IMR-90 (cell line): ENCODE measurements around the gene ANP32B. TPM values are rescaled to one million over a fixed set of nuclear protein-coding genes. Genes with fewer than 3 reads are reported as not detected.

Experiments used
- ATAC-seq: fragments of 200-7000 bp; cut with Tn5 transposase; 2 replicates; pipeline ENCODE4 v1.9.1; 2020; ENCODE audit warnings: low read depth, mild to moderate bottlenecking, moderate library complexity
- BruUV-seq: library from RNA; stranded (reverse); fragments of 400-500 nt; replicated peaks from 2 replicates; lab custom pipeline; 2021; lab: Mats Ljungman, UMichigan
- CTCF ChIA-PET: fragments of 300-600 bp; formaldehyde crosslinking; extraction: SDS; loops from one replicate; lab custom pipeline; 2021; ENCODE audit warnings: antibody characterized with exemption; lab: Yijun Ruan, JAX
- POLR2A ChIA-PET: fragments of 300-600 bp; sonication (Branson Sonifier 250); formaldehyde crosslinking; loops from one replicate; lab custom pipeline; 2022; ENCODE audit warnings: antibody characterized with exemption; ENCODE audit not compliant: unreplicated experiment; lab: Charles Lee
- DNase-seq: peaks from one replicate; pipeline ENCODE4 v3.0.0; 2013
- H2AFZ ChIP-seq: replicated peaks from 2 replicates; pipeline ENCODE3; 2013; ENCODE audit warnings: low read length, mild to moderate bottlenecking; ENCODE audit not compliant: poor library complexity
- H2AK5ac ChIP-seq: 2 replicates; pipeline ENCODE4 v1.6.1; 2013; ENCODE audit warnings: low read depth, low read length, inconsistent platforms
- H2AK9ac ChIP-seq: replicated peaks from 2 replicates; pipeline ENCODE3; 2013; ENCODE audit warnings: mild to moderate bottlenecking, low read depth, low read length, moderate library complexity; ENCODE audit not compliant: poor library complexity
- H2BK120ac ChIP-seq: 2 replicates; pipeline ENCODE4 v1.6.1; 2013; ENCODE audit warnings: low read depth, low read length, inconsistent platforms
- H2BK15ac ChIP-seq: 3 replicates; pipeline ENCODE4 v1.6.1; 2013; ENCODE audit warnings: low read depth, low read length, inconsistent platforms
- H2BK20ac ChIP-seq: 2 replicates; pipeline ENCODE4 v1.6.1; 2013; ENCODE audit warnings: low read depth, mild to moderate bottlenecking, inconsistent platforms, low read length, moderate library complexity
- H2BK5ac ChIP-seq: 2 replicates; pipeline ENCODE4 v1.6.1; 2013; ENCODE audit warnings: mild to moderate bottlenecking, low read depth, low read length, inconsistent platforms; ENCODE audit not compliant: poor library complexity, severe bottlenecking
- H3K14ac ChIP-seq: replicated peaks from 2 replicates; pipeline ENCODE4 v1.6.1; 2013; ENCODE audit warnings: low read depth, low read length, inconsistent platforms
- H3K18ac ChIP-seq: 2 replicates; pipeline ENCODE4 v1.6.1; 2013; ENCODE audit warnings: low read depth, low read length, control low read depth
- H3K23ac ChIP-seq: 2 replicates; pipeline ENCODE4 v1.6.1; 2013; ENCODE audit warnings: low read depth, low read length, inconsistent platforms
- H3K27ac ChIP-seq: 2 replicates; pipeline ENCODE4 v1.5.1; 2013; ENCODE audit warnings: mild to moderate bottlenecking, control low read depth, low read length; ENCODE audit not compliant: insufficient read depth
- H3K27me3 ChIP-seq: 2 replicates; pipeline ENCODE4 v1.6.1; 2013; ENCODE audit warnings: low read length; ENCODE audit not compliant: control insufficient read depth, insufficient read depth
- H3K36me3 ChIP-seq: 2 replicates; pipeline ENCODE4 v1.6.1; 2013; ENCODE audit warnings: low read length, mixed read lengths; ENCODE audit not compliant: control insufficient read depth, insufficient read depth
- H3K4ac ChIP-seq: 2 replicates; pipeline ENCODE4 v1.6.1; 2013; ENCODE audit warnings: low read depth, low read length, inconsistent platforms
- H3K4me1 ChIP-seq: 2 replicates; pipeline ENCODE4 v1.6.1; 2013; ENCODE audit warnings: low read length, mixed read lengths; ENCODE audit not compliant: control insufficient read depth, insufficient read depth
- H3K4me2 ChIP-seq: 2 replicates; pipeline ENCODE4 v1.6.1; 2013; ENCODE audit warnings: low read depth, mild to moderate bottlenecking, control low read depth, low read length, moderate library complexity
- H3K4me3 ChIP-seq: 2 replicates; pipeline ENCODE4 v1.5.1; 2013; ENCODE audit warnings: low read depth, mild to moderate bottlenecking, control low read depth, low read length, moderate library complexity; ENCODE audit not compliant: insufficient read depth
- H3K56ac ChIP-seq: 2 replicates; pipeline ENCODE4 v1.6.1; 2013; ENCODE audit warnings: low read length, inconsistent platforms; ENCODE audit not compliant: insufficient read depth; ENCODE audit errors: extremely low read depth
- H3K79me1 ChIP-seq, 2 experiments: 2 replicates each; pipeline ENCODE4 v1.6.1; 2013; ENCODE audit warnings: low read length in 2 of 2, inconsistent platforms in 1 of 2, low read depth in 1 of 2
- H3K9ac ChIP-seq: 2 replicates; pipeline ENCODE4 v1.6.1; 2013; ENCODE audit warnings: low read depth, low read length, control low read depth
- H3K9me1 ChIP-seq: 2 replicates; pipeline ENCODE4 v1.6.1; 2013; ENCODE audit warnings: low read length, inconsistent platforms; ENCODE audit not compliant: insufficient read depth
- H3K9me3 ChIP-seq: 2 replicates; pipeline ENCODE4 v1.6.1; 2013; ENCODE audit warnings: low read length; ENCODE audit not compliant: control insufficient read depth, insufficient read depth
- H4K20me1 ChIP-seq: 2 replicates; pipeline ENCODE4 v1.6.1; 2013; ENCODE audit warnings: low read length, inconsistent platforms; ENCODE audit not compliant: insufficient read depth
- H4K5ac ChIP-seq: 2 replicates; pipeline ENCODE4 v1.6.1; 2013; ENCODE audit warnings: mild to moderate bottlenecking, low read depth, low read length, control low read depth
- H4K8ac ChIP-seq, 2 experiments: 2 replicates each; pipeline ENCODE4 v1.6.1; 2013; ENCODE audit warnings: low read depth in 2 of 2, low read length in 2 of 2, control low read depth in 1 of 2, inconsistent platforms in 1 of 2
- H4K91ac ChIP-seq: 2 replicates; pipeline ENCODE4 v1.6.1; 2013; ENCODE audit warnings: low read depth, low read length, inconsistent platforms; ENCODE audit not compliant: insufficient read depth
- MAFK ChIP-seq: IDR thresholded peaks from 2 replicates; pipeline ENCODE4 v1.6.1; 2012; ENCODE audit warnings: low read depth, low read length, improper control_type of control experiment
- POLR2A ChIP-seq: IDR thresholded peaks from 2 replicates; pipeline ENCODE4 v1.6.1; 2012; ENCODE audit warnings: mild to moderate bottlenecking, low read depth, low read length
- RFX5 ChIP-seq: IDR thresholded peaks from 2 replicates; pipeline ENCODE4 v1.8.0; 2012; ENCODE audit warnings: low read depth, mild to moderate bottlenecking, low read length, moderate library complexity
- WGBS, 2 experiments: methylation state at CpG; one replicate each; pipeline versions ENCODE4 v1.1.5 to v1.1.7; 2013; ENCODE audit warnings: missing lambda C conversion rate in 2 of 2; ENCODE audit not compliant: insufficient read length in 1 of 2; ENCODE audit errors: extremely low coverage in 2 of 2; 5-methylcytosine and 5-hydroxymethylcytosine counted together
- dilution Hi-C: fragments of 300-500 bp; cut with HindIII; formaldehyde crosslinking; loops from one replicate; pipeline ENCODE4 v1.14.3; 2018; ENCODE audit warnings: low sequenced_read_pairs; ENCODE audit not compliant: unreplicated experiment
- in situ Hi-C: fragments of 300-500 bp; cut with MboI; formaldehyde crosslinking; loops from 3 replicates; pipeline ENCODE4 v1.14.3; 2019; ENCODE audit warnings: low sequenced_read_pairs, inconsistent platforms, mixed read lengths
- intact Hi-C: fragments of 100-400 bp; cut with micrococcal nuclease; formaldehyde crosslinking; loops from 2 replicates; pipeline ENCODE4 v1.10.0; 2022
- polyA plus RNA-seq, 3 experiments: library from polyadenylated mRNA; depleted of rRNA; stranded (reverse); fragments of >200 nt; gene quantifications; 2 replicates each; pipeline ENCODE4 v1.2.3, GENCODE V29; 2012; ENCODE audit warnings: low replicate concordance in 1 of 3
- total RNA-seq: library from RNA; depleted of rRNA; stranded (reverse); fragments of >200 nt; gene quantifications from 2 replicates; pipeline ENCODE4 v1.2.3, GENCODE V29; 2012
- TF ChIP-seq, protein P1 (sequence below): fragments of 150-350 bp; IDR thresholded peaks from 2 replicates; pipeline ENCODE4 v1.6.1; 2017; ENCODE audit warnings: mild to moderate bottlenecking, antibody characterized with exemption, low read length, low read depth
- TF ChIP-seq, protein P2 (sequence below): conservative IDR thresholded peaks from 2 replicates; pipeline ENCODE4 v1.5.1; 2012; ENCODE audit warnings: mild to moderate bottlenecking, low read depth, low read length, improper control_type of control experiment

Gene ANP32B
- total and polyA plus RNA-seq, 2 of the 4 experiments (the other 2 are of a cell fraction), result 3.9 to 46.8 TPM

DNA sequence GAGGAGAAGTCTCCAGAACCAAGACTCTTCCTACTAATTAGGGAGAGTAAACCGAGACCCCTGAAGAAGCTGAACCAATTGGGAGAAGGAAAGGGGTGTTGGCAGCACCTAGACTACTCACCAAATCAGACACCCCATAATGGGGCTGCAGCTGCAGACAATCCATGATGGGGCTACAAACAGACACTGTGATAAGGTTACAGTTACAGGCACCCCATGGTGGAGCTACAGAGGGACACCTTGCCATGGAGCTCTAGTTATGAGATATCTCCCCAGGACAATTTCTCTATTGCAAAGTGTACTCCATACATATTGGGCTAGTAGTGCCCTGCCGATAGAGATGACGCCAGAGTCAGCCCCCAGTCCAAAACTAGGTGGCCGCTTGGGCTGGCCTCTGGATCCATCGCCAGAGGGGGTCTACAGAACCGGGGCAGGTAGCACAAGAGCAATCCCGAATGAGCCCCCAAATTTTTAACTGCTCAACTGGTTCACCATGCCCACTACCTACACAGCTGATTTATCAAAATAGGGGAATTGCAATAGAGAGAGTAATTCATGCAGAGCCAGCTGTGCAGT is 71.3 kb downstream of the ANP32B start:
- Histone ChIP-seq H4K20me1 (peaks cover 7% of the 10 kb centered on the region; the same call in 1 of the 2 replicates), H2AFZ (no peak overlapping the region), H4K8ac (no peak overlapping the region), H2AK9ac (no peak overlapping the region), H3K23ac (no peak overlapping the region), H2AK5ac (no peak overlapping the region), H3K4me1 (peaks cover 3% of the 10 kb centered on the region), H4K91ac (no peak overlapping the region), H2BK5ac (no peak overlapping the region), H3K4me3 (no peak overlapping the region), H3K4ac (no peak overlapping the region), H3K36me3 (no peaks in the 10 kb centered on the region), H3K56ac (no peak overlapping the region), H3K9me1 (peaks cover 3% of the 10 kb centered on the region), H4K5ac (no peak overlapping the region), H2BK15ac (no peak overlapping the region), H3K79me1 (peaks cover 10 to 22% of the 10 kb centered on the region in 2 experiments; a peak in 3 of 4 replicates), H2BK120ac (no peak overlapping the region), H3K4me2 (no peak overlapping the region), H3K27me3 (no peaks in the 10 kb centered on the region), H2BK20ac (no peak overlapping the region), H3K27ac (no peak overlapping the region), H3K18ac (no peak overlapping the region), H3K14ac (no peak overlapping the region), H3K9ac (no peak overlapping the region), H3K9me3 (no peaks in the 10 kb centered on the region)
- in situ Hi-C loops, result no loop called here
- no peak for ATAC-seq
- 100% methylated on average over 3 of the region's 7 CpGs; no CpG with 5 or more reads in 1 of the 2 experiments for WGBS, 2 experiments
- dilution Hi-C loops, result no loop called here
- no peak for DNase-seq
- BruUV-seq, result no TSS peak
- TF ChIP-seq RFX5, result no peak
- no peak for TF ChIP-seq MAFK
- TF ChIP-seq, protein P1, sequence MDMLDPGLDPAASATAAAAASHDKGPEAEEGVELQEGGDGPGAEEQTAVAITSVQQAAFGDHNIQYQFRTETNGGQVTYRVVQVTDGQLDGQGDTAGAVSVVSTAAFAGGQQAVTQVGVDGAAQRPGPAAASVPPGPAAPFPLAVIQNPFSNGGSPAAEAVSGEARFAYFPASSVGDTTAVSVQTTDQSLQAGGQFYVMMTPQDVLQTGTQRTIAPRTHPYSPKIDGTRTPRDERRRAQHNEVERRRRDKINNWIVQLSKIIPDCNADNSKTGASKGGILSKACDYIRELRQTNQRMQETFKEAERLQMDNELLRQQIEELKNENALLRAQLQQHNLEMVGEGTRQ, result no peak
- TF ChIP-seq, protein P2, sequence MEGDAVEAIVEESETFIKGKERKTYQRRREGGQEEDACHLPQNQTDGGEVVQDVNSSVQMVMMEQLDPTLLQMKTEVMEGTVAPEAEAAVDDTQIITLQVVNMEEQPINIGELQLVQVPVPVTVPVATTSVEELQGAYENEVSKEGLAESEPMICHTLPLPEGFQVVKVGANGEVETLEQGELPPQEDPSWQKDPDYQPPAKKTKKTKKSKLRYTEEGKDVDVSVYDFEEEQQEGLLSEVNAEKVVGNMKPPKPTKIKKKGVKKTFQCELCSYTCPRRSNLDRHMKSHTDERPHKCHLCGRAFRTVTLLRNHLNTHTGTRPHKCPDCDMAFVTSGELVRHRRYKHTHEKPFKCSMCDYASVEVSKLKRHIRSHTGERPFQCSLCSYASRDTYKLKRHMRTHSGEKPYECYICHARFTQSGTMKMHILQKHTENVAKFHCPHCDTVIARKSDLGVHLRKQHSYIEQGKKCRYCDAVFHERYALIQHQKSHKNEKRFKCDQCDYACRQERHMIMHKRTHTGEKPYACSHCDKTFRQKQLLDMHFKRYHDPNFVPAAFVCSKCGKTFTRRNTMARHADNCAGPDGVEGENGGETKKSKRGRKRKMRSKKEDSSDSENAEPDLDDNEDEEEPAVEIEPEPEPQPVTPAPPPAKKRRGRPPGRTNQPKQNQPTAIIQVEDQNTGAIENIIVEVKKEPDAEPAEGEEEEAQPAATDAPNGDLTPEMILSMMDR, result no peak
- TF ChIP-seq POLR2A, result no peak
- POLR2A ChIA-PET, result no interaction called here
- intact Hi-C loops, result no loop called here
- CTCF ChIA-PET, result no interaction called here
